HG02623 (cell line): Measurements from ENCODE around the gene KLK7.

Experiments used
- ATAC-seq: cut with Tn5 transposase; IDR thresholded peaks from one replicate; pipeline ENCODE4 v1.9.1; 2021; ENCODE audit warnings: moderate library complexity; ENCODE audit not compliant: unreplicated experiment

The KLK7 gene

DNA sequence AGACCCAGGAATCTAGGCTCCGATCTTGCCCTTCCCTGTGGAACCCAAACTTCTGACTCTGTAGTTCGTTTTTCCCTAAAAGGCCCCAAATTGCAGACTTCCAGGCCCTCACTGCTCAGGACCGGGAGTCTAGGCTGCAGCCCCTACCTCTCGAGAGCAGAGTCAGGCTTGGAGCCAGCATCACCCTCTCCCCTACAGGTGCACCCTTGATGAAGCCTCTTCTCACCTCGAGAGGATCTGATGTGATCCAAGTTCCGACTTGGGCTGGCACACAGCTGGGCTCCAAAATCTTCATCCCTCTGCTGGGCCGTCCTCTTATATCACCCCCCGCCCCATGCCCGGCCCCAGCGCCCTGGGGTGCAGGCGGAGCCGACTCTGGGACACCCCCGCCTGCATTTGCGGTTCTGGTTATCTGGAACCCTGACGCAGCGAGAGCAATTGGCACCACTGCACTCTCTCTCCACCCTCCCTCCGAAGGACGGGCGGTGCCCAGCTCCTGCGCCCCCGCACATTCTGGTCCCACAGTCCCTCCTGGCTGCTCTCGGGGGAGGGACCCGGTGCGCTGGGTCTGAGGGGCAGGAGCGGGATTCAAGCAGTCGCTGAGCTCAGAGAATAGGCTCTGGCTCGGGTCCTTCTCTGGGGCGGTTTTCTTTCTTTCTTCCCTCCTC is at the start of gene KLK7:
TSS of gene KLK7 (minus strand) at position 293 of the 668 bp plus-strand sequence. CDS start 1,518 bp downstream, outside the sequence.
- no peak for ATAC-seq

DNA sequence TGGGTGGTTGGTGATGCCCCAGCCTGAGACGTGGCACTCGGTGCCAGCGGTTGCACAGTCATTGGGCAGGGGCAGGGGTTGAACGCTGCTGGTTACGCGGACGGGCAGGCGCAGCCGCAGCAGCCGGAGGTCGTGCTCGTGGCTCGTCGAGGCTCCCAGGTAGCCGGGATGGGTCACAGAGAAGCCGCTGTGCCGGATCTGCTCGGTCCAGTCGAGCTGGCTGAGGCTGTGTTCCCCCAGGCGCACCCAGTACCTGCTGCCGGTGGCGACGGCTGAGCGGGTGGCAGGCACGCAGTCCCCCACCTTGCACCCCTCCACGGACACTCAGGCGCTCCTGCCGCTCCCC is 48.1 kb upstream of the KLK7 start:
- ATAC-seq: no peak

DNA sequence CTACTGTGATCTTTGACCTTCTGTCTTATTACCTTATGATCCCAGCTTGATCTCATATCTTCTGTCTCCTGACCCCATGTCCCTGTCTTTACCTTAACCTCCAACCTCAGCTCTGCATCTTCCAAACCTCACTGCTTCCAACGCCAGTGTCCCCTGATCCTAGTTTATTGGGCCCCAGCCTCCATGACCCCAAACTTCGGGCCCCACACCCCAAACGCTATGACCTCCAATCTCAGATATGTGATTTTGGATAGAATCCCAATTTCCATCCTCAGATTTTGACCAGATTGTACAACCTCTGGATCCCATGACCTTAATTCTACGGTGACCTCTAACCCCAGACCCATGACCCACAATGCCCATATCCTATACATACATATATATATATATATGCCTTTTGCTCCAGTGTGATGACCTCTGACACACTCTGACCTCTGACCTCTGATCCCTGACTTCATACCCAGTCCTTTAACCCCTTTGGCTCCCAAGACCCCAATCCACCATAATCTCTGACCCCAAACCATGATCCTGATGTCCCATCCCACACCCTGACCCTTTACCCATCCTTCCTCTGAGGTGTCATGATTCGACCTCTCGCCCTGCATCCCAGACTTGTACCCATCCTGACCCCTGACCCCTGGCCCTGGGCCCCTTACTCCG is 47.6 kb upstream of the KLK7 start:
- no peak for ATAC-seq

DNA sequence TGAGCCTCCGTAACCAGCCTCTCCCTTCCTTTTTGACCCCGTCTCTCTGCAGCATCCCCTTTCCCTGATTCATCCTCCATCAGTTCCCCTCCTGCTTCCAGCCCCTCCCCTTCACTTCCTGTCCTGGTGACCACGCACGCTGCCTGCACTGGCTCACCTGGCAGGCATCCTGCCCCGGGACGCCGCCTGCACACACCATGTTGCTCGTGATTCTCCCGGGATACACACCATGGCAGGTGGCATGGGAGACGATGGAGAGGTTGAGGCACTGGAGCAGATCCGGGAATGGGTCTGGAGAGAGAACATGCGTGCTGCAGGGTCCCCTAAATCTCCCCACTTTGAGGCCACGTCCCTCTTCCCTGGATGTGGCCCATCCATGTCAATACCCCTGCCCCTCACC is 46.9 kb upstream of the KLK7 start:
- ATAC-seq: no peak

DNA sequence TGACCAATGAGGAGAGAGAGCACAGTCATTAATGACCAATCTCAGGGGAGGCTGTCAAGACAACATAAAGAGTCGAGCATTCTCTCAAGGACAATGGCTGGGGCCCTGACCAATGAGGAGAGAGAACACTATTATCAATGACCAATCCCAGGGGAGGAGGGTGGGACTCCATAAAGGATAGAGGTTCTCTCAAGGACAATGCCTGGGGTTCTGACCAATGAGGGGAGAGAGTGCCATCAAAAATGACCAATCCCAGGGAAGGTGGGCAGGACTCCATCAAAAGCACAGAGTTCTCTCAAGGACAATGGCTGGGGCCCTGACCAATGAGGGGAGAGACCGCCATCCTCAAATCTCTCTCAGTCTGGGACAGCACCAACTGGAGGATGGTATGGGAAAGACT is 46.0 kb upstream of the KLK7 start:
- no peak for ATAC-seq

DNA sequence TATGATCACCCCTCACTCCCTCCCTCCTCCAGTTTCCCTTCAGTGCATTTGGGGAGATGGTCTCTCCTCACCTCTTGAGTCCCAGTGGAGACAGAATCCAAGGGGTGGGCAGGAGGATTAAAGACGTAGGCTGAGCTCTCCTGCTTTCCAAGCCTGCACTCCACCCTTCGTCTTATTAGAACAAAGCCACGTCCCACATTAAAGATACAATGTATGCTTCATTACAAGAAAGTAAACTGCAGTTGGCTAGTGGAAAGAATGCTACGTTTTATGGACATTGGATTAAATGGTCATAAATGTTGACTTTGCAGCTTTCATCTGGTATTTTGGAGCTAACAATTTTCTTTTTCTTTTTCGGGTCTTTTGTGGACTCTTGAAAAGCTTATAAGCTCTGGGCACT is 44.2 kb upstream of the KLK7 start:
- ATAC-seq: no peak

DNA sequence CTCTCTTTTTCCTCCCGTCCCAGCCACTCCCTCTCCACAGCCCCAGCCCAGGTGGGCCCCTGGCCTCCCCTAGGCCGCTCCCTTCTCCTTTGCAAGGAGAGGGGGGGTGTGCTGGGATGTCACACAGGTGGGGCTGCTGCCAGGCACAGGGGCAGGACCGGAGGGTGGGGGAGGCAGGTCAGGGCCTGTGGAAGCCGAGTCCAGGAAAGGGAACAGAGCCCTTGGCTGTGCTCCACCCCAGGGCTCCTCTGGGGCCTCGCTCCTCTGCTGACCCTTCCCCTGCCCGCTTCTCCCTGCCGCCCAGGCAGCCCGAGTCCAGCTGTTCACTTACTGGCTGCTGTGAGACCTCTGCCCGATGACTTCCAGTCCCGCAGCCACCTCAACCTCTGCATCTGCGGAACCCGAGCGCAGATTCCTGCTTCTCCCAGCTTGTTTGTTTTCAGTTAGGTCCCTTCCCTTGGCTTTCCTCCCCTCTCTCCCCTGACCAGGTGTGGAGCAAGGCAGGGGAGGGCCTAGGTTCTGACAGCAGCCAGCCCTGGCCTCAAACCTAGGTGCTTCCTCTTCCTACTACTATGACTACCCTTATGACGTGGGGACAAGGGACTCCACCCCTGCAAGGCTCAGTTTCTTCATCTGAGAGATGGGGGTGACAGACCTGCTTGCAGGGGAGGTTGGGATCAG is 43.5 kb upstream of the KLK7 start:
- ATAC-seq: no peak

DNA sequence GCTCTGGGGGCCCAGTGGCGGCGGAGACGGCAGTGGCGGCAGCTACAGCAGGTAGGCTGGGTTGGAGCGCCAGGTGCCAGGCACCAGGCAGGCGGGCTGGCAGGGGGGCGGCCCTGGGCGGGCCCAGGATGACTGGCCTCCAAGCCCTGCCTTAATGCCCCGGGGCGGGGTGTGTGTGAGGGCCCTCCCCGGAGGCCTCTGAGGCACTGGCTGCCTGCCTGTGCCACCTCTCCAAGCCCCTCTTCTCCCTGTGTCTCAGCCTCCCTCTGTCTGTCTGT is 42.8 kb upstream of the KLK7 start, which contains the start of gene KLK11:
TSS of gene KLK11 (minus strand) at position 63 of the 278 bp plus-strand sequence. CDS start 985 bp downstream, outside the sequence.
- no peak for ATAC-seq

DNA sequence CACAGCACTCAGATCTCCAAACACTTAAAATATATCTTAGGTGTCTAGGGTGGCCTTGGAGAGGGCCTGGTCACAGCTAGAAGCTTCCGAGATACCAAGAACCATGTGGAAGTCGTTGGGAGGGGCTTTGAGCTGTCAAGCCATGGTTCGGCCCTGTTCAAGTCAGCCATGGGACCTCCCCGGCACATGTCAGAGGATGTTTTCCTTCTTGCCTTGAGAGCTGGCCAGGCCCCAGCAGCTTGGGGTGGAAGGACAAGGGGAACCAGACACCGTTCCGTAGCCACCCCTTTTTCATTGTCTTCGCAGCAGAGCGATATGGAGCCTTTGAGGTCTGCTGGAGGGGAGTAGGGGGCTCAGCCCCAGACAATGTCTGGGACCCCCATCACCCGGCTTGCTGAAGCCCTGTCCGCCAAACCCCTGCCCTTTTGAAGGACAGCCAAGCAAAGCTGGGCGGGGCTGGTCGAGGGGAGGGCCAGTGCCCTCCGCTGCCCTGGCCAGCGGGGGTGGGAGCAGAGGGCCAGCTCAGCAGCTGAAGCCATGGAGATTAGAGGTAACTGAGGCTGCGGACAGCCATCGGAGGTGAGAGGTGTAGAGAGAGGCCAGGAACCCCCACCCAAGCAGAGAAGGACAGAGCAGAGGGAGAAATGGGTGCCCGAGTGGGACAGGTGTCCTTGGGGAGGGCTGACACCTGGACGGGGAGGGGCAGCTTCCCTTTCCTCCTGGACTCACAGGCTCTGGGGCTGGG is 42.3 kb upstream of the KLK7 start:
- no peak for ATAC-seq

DNA sequence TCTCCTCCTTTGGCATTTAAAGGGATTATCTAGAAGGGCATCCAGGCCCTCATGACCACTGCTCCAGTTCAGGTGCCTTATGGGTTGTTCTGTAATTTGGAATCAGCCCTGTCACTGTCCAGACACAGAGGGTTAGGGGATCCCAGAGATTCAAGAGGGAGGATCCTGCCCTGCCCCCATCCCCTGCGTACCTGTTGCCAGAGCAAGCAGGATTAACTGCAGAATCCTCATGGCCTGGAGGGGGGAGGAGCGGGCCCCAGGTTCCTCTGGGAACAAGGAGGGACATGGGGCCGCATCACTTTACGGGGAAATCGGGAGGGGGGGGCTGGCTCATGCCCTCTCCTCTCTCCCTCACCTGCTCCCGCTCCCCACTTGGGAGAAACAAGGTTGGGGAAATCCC is 41.7 kb upstream of the KLK7 start:
- ATAC-seq: no peak

DNA sequence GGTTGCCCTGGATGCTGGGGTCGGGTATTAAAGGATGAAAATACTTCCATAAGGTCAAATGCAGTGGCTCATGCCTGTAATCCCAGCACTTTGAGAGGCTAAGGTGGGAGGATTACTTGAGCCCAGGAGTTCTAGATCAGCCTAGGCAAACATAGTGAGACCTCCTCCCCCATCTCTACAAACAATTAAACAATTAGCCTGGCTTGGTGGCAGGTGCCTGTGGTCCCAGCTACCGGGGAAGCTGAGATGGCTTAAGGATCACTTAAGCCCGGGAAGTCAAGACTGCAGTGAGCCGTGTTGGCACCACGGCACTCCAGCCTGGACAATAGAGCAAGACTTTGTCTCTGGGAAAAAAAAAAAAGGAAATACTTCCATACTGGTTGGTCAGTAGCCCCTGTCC is 41.2 kb upstream of the KLK7 start:
- ATAC-seq: no peak

DNA sequence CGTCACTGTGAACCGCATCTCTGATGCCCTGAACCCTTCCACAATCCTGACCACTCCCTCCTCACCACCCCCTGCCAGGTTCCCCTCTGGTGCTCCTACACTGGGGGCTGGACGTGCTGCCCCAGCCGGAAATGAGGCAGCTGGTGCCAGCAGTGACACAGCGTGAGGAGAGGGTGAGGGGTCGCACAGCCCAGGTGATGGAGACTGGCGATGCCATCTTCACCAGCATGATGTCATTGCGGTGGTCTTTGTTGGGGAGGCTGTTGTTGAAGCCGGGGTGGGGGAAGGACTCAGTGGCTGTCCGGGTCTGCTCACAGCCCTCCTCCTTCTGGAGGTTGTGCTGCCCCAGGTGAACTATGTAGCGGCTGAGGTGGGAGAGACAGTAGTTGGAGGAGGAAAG is 40.2 kb upstream of the KLK7 start:
- no peak for ATAC-seq

DNA sequence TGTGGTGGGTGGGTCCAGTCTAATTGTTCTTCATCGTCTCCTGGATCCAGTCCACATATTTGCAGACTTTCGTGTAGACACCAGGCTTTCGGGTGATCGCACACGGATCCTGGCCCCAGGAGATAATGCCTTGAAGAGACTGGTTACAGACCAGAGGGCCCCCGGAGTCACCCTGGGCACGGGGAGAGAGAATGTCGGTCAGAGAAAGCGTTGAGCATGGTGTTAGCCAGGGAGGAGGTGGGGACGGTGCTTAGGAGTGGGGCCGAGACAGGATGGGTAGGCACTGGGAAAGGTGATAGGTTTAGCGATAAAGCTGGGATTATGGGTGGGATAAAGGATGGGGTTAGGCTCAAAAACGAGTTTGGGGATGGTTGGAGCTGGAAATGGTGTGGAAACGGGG is 38.8 kb upstream of the KLK7 start:
- no peak for ATAC-seq

DNA sequence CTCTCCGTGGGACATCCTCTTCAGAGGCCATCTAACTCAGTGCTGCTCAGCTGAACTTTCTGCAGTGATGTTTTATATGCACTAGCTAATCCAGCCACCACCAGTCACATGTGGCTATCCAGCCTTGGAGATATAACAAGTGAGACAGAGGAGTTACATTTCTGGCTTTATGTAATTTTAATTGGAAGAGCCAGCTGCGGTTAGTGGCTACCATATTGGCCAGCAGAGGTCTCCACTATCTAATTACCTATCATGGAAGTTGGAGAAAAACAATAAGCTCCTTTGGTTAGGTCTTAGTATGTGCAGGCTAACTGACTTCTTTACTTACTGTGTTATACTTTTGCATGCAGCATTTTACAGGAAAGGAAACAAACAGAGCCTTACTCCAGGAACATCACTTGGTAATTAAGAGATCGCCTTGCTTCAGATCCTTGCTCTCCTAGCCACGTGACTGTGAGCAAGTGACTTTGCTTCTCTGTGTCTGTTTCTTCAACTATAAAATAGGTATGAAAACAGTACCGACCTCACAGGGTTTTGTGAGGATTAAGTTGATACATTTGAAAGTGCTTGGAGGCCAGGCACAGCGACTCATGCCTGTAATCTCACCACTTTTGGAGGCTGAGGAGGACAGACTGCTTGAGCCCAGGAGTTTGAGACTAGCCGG is 37.4 kb upstream of the KLK7 start:
- ATAC-seq: no peak

DNA sequence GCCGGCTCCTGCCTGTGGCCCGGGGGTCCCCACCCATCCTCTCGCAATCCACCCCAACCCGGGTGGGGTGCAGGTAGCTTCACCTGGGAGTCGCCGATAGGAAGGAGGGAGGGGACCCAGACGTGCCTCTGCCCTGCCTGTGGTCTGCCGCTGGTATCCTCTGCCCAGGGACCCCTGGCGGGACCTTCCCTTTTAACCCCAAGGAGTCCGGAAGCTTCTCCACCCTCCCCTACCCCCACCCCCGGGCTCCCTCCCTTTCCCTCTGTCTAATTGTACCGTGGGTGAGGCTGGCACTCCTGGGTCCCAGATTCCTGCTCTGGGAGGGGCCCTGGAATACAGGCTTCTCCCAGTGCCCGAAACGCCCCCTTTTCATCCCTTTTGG is 35.8 kb upstream of the KLK7 start, which contains the start of gene KLK10:
TSS of gene KLK10 (minus strand) at position 166 of the 382 bp plus-strand sequence. CDS start 579 bp downstream, outside the sequence.
- no peak for ATAC-seq

DNA sequence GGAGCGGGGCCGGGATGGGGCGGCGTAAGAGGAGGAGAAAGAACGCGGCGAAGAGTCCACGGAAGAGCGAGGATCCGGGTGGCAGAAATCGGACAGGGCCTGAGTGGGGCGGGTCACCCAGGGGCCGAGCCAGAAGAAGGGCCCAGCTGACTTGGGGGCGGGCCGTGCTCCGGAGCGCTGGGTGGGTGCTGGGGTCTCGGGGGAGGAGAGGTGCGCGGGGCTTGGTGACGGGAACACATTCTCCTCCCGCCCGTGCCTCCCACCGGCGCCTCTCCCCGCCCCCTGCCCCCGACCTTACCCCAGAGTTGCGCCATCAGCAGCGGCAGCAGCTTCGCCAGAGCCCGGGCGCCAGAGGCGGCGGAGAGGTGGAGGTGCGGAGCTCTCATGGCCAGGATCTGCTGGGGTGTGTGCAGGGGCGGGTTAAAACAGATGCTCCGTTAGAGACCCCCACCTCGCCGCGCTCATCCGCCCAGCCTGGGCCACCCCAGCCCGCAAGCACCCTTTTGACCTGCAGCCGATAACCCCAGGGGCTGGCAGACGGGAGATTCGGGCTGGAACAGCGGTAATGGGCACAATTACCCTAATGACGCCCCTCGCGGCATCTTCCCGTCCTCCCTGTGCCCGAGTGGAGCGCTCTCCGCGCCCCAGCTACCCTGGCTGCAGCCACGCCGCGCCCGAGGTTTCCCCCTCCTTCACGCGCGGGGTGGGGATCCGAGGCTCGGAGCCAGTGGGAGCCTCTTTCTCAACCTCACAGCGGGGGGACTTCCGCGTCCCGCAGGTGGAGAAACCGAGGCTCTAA is 35.2 kb upstream of the KLK7 start:
- no peak for ATAC-seq

DNA sequence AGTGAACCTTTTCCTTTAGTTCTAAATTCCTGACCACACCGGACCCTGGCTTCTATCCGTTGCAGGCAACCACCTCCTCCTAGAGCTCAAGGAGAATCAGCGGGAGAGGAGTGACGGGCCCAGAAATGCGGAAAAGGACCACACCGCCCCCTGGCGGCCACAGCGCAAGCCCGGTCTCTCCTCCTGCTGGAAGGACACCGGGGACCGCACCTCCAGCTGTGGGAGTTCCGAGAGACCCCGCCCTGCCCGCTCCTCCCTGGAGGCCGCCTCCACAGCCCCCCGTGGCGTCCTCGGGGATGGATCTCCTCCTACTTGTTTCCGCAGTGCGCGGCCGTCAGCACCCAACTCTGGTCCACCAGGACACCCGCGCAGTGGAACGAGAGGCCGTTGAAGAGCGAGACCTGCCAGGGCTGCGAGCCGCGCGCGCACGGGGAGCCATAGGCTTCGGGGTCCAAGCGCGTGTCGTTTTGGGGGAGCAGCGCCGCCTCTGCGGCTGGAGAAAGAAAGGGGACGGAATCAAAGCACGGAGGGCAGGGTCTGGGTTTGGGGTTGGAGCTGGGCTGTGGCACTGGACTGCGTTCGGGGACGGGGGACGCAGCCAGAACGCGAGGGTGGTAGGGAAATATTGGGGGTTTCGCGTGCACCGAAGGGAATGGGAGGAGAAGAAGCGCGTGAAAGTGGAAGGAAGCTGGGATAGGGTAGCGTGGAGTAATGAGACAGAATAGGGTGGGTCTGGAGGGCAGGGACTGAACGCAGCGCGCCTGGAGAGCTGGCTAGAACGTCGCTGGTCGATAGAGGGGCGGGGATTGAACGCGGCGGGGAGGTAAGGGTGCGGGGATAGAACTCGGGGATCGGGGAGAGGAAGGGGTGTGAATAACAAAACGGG is 33.3 kb upstream of the KLK7 start:
- ATAC-seq: no peak

DNA sequence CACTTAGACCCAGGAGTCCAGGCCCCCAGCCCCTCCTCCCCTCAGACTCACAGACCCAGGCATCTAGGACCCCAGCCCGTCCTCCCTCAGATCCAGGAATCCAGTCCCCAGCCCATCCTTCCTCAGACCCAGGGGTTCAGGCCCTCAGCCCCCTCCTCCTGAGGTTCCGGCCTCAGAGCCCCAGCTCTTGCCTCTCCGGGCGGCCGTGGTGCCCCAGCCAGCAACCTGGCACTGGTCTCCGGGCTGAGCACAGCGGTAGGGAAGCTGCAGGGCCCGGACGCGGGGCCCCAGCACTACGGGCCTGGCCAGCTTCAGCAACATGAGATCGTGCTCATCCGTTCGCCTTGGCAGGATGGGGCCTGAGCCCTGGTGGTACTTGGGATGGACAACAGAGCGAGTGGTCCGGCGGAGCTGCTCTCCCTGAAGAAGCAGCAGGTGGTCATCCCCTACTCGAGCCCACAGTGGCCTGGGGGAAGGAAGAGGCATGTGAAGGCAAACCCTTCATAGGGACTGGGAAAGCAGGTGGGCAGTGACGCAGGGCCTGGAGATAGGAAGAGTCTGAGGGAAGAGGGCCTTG is 32.1 kb upstream of the KLK7 start:
- ATAC-seq: no peak

DNA sequence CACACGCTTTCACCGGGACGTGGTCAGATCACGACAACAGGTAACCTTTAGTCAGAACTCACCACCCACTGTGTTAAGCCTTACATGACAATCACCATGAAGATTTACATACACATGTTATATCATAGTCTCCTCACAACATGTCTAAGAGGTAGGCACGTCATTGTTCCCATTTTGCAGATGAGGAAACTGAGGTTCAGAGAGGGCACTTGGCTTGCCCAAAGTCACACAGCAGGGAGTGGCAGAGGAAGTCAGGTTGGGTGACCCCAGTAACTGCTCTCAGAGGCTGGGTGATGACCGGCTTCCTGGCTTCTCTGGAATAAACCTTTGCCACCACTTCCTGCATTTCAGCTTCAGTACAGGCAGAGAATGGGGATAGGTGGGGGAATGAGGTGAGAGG is 30.5 kb upstream of the KLK7 start:
- ATAC-seq: no peak
